GM19099 (cell line): ENCODE data around the gene TFE3.

Experiments used
- POLR2A ChIP-seq: IDR thresholded peaks from 3 replicates; pipeline ENCODE4 v1.6.1; 2011; ENCODE audit warnings: low read depth; ENCODE audit not compliant: insufficient read length; ENCODE audit errors: extremely low read depth

The TFE3 gene

DNA sequence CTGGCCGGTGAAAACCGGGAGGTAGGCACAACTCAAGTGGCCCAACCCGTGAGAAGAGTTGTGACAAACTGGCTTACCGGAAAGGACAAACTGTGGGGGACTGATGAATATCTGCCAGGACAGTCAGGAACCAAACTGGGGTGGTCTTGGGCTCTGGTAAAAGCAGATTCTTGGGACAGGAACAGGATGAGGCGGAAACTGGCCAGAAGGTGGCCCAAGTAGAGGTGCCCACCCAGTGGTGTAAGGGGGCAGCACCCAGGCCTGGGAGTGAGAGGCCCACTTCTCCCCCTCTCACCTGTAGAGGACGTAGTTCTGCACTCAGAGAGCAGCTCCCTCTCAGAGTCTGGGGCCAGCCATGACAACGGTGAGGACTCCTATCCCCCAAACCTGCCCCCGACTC is 21.6 kb upstream of the TFE3 start:
- no peak for TF ChIP-seq POLR2A

DNA sequence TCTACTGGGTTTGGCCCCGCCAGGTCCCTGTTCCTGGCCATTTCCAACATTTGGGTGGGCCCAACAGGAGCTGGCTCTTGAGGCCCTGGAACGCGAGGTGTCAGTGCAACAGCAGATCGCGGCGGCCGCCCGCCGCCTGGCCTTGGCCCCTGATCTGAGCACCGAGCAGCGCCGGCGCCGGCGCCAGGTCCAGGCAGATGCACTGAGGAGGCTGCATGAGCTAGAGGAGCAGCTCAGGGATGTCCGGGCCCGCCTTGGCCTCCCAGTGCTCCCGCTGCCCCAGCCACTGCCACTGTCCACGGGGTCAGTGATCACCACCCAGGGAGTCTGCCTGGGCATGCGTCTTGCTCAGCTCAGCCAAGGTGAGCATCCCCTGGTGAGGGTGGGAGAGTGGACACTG is 21.1 kb upstream of the TFE3 start:
- TF ChIP-seq POLR2A, result no peak

- no peak for TF ChIP-seq POLR2A
Measured at GRCh38 chrX:49063715-49064114, 20.6 kb upstream of the TFE3 start.

- no peak for TF ChIP-seq POLR2A
Measured at GRCh38 chrX:49061916-49062315, 18.8 kb upstream of the TFE3 start.

GRCh38 chrX:49061490-49061889 is 18.3 kb upstream of the TFE3 start:
- no peak for TF ChIP-seq POLR2A

GRCh38 chrX:49060914-49061313 is 17.8 kb upstream of the TFE3 start:
- TF ChIP-seq POLR2A, result no peak

DNA sequence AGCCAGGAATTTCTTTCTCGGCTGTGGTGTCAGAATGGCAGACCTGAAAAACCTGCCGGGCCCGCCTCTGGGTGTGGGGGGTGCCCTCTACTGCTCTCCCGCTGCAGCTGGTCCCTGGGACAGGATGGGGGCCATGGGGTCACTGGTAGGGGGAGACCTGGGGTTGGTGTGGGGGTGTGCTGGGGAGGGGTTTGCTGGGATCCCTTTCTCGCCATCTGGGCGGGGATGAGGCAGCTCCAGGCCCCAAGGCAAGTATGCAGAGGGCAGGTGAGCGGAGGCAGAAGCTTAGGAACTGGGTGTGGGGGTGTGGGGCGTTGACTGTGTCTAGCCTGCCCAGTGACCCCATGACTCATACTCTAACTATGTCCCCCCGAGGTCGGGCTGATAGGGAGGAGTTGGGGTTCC is 16.5 kb upstream of the TFE3 start:
- no peak for TF ChIP-seq POLR2A

- no peak for TF ChIP-seq POLR2A
Measured at GRCh38 chrX:49059201-49059600, 16.0 kb upstream of the TFE3 start.

GRCh38 chrX:49058794-49059193 is 15.6 kb upstream of the TFE3 start, which contains the start of gene CCDC120:
CCDC120 (plus strand) TSS chrX:49058999; CDS start chrX:49062042, 3,043 bp downstream.
- no peak for TF ChIP-seq POLR2A

DNA sequence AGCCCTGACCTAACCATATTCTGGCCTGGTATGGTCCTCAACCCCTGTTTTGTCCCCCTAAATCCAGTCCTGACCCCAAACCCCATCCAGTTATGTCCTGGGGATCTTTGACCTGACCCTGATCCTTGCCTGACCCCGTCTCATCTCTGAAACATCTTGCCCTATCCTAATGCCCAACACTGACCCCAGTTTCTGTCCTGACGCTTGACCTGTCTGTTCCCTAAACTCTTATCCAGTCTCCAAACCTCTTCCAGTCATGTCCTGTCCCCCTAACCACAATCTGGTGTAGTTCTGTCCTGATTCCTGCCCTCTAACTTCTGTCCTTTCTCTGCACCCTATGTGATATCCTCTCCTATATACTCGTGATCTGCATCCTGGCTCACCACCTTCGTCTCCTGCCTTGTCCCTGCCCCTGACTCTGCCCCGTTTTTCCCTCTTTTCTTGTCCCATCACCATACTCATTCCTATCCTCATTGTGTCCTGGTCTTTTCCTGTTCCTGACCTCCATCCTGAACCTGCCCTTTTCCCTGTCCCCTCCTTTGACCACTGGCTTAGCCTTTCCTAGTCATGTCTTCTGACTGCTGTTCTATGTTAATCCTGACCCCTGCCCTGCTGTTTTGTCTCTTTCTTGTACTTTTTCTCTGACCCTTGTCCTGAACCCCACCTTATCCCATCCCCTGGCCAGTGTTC is 11.1 kb upstream of the TFE3 start:
- TF ChIP-seq POLR2A, result no peak

DNA sequence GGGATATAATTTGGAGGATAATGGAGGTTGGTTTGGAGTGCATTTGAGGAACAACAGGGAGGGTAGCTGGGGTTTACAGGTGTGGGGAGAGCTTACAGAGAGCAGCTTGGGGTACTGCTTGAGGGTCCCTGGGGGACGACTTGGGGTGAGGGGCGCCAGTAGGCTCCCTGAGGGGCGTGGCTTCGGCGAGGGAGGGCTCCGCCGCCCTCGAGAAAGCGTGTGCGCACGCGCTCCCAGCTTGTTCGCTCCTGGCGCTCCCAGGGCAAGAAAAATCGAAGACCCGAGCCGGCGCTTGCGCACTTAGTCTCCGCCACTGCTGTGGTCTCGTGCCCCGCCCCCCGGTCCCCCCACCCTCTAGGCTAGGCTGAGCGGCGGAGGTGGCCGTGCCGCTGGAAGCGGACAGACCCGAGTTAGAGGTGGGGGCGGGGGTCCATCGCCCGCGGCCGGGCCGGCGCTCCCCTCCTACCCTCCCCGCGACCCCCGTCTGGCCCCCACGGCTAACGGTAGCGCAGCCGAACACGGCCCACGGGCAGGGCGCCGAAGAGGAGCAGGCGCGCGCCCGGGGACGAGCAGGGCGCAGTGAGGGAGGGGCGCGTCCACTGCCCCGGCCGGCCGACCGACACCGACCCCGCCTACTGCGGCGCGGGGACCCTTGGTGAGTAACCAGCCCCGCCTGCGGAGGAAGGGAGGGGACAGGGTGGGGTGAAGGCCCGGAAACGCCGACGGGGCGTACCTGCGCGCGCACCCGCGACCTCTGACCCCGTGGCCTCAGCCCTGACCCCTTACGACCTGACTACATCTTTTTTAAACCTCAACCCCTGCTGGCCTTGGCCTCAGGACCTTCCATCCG is 10.3 kb upstream of the TFE3 start:
- TF ChIP-seq POLR2A, result peak; percentile 44

DNA sequence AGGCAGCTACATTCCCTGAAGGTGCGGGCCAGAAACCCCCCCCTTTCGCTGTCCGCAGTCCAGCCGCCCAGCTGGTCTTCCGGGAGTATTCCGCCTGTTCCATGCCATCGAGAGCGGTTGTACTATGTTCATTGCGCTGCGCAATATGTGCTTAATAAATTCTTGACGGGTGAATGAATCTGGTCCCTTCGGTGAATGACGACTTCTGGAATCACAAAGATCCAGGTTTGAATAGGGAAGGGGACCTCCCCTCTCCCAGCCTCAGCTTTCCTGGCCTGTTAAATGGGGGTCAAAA is 777 bp upstream of the TFE3 start:
- no peak for TF ChIP-seq POLR2A

DNA sequence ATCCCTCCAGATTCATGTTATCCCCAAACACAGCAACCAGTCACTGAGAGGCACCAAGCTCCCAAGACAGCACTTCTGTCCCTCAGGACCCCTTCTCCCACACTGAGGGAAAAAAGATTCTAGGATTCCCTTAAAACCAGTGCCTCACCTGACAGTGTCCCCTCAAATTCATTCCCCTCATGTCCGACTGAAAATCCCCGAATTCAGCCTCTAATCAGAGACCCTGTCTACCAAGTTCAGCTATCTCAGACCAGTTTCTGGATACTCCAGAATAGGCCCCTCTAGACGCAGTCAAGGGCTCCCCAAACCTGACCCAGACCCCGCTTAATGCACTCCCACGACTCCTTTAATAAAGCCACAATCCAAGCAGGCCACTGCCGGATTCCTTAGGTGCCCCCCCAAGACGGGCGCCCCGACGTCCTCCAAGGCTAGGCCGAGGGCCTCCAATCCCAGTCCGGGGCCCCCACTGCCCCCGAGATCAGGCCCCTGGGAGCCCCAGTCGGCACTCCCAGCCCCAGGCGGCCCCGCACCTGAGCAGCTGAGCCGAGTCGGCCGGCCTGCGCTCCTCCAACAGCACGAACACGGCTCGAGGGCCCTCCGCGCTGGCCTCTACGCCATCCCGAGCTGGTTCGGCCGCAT is 457 bp downstream of the TFE3 start:
- TF ChIP-seq POLR2A, result no peak

DNA sequence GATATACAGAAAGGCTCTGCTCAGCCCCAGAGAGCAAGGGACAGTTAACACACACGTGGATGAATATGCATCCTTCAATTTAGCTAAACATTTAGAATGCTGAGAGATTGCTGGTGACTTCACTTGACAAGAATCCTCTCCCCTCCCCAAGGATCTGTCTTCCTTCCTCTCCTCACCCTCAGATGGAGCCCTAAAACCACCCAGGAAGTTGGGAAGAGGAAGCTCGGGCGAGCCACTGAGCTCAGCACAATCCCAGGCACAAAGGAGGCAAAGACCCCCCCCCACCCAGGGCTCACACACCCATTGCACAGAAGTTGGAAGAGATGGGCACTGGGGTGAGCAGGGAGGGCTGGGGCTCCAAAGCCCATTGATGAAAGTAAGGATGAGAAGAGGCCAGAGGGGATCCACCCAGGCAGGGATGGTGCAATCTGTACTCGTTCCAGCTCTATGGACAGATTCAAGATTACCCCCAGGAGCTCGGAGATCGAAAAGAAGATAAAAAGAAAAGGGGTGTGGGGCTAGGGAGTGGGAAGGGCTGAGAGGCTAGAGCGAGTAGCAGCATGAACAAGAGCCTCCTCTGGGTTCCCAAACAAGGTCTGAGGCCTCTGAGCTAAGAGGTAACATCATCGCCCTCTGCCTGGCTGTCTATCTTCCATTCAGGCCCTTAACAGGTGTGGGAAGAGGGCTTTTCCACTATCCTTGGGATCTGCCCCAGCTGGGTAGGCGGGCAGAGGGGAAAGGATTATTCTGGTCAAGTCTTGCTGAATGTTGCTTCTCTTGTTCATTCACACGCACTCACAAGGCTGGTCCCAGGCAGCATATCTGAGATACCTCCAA is 1.2 kb downstream of the TFE3 start:
- TF ChIP-seq POLR2A, result no peak

GRCh38 chrX:49040376-49040955 is 2.7 kb downstream of the TFE3 start:
- no peak for TF ChIP-seq POLR2A

GRCh38 chrX:49039598-49040375 is 3.4 kb downstream of the TFE3 start:
- TF ChIP-seq POLR2A, result no peak
